GM23338 (cell line): ENCODE measurements around the gene CNGB1. TPM values are rescaled to one million over a fixed set of nuclear protein-coding genes. Genes with fewer than 3 reads are reported as not detected.

Experiments
- ATAC-seq: fragments of 200-7000 bp; cut with Tn5 transposase; 3 replicates; pipeline ENCODE4 v1.9.1; 2020
- DNase-seq: peaks from one replicate; pipeline ENCODE4 v3.0.0-alpha.2; 2015; ENCODE audit warnings: low spot score
- H2AFZ ChIP-seq: fragments of 200-600 bp; sonication (generic); 2 replicates; pipeline ENCODE4 v1.8.0; 2016; ENCODE audit warnings: antibody characterized with exemption, mild to moderate bottlenecking, moderate library complexity
- H3F3A ChIP-seq: fragments of 200-600 bp; sonication (generic); replicated peaks from 2 replicates; pipeline ENCODE4 v1.8.0; 2017; ENCODE audit warnings: antibody characterized with exemption, mixed run types, low read depth
- H3K27ac ChIP-seq: fragments of 200-600 bp; sonication (generic); 2 replicates; pipeline ENCODE4 v1.6.1; 2016; ENCODE audit warnings: low read depth
- H3K27me3 ChIP-seq: fragments of 200-600 bp; sonication (generic); 2 replicates; pipeline ENCODE4 v1.8.0; 2016; ENCODE audit warnings: mild to moderate bottlenecking, mixed run types, moderate library complexity; ENCODE audit not compliant: insufficient read depth
- H3K36me3 ChIP-seq: fragments of 200-600 bp; sonication (generic); 2 replicates; pipeline ENCODE4 v1.8.0; 2016; ENCODE audit warnings: mild to moderate bottlenecking; ENCODE audit not compliant: insufficient read depth
- H3K4me1 ChIP-seq: fragments of 200-600 bp; sonication (generic); 2 replicates; pipeline ENCODE4 v1.8.0; 2016; ENCODE audit warnings: mild to moderate bottlenecking, moderate library complexity; ENCODE audit not compliant: insufficient read depth
- H3K4me2 ChIP-seq: fragments of 200-600 bp; sonication (generic); 2 replicates; pipeline ENCODE4 v1.7.1; 2017; ENCODE audit warnings: mixed run types
- H3K4me3 ChIP-seq: fragments of 200-600 bp; sonication (generic); 2 replicates; pipeline ENCODE4 v1.6.1; 2016; ENCODE audit warnings: mixed run types
- H3K79me2 ChIP-seq: fragments of 200-600 bp; sonication (generic); replicated peaks from 2 replicates; pipeline ENCODE4 v1.8.0; 2017; ENCODE audit warnings: mild to moderate bottlenecking; ENCODE audit not compliant: insufficient read depth
- H3K9me2 ChIP-seq: fragments of 200-600 bp; sonication (generic); 2 replicates; pipeline ENCODE4 v1.8.0; 2017; ENCODE audit not compliant: insufficient read depth
- H4K20me1 ChIP-seq: fragments of 200-600 bp; sonication (generic); replicated peaks from 2 replicates; pipeline ENCODE4 v1.8.0; 2017; ENCODE audit warnings: mild to moderate bottlenecking; ENCODE audit not compliant: insufficient read depth
- H3K27ac Mint-ChIP-seq: 2 replicates; pipeline ENCODE4 v1.8.0; 2020; ENCODE audit warnings: inconsistent platforms, mild to moderate bottlenecking, moderate library complexity, mixed read lengths
- H3K27me3 Mint-ChIP-seq: 3 replicates; pipeline ENCODE4 v1.8.0; 2022; ENCODE audit warnings: low read depth, mild to moderate bottlenecking, moderate library complexity, mixed read lengths, inconsistent platforms; ENCODE audit not compliant: insufficient read depth, poor library complexity
- H3K36me3 Mint-ChIP-seq: 3 replicates; pipeline ENCODE4 v1.8.0; 2021; ENCODE audit warnings: low read depth, mild to moderate bottlenecking, inconsistent platforms, moderate library complexity, mixed read lengths
- H3K4me1 Mint-ChIP-seq: 3 replicates; pipeline ENCODE4 v1.8.0; 2020; ENCODE audit warnings: mild to moderate bottlenecking, inconsistent platforms, mixed read lengths
- H3K4me3 Mint-ChIP-seq: 3 replicates; pipeline ENCODE4 v1.8.0; 2021; ENCODE audit warnings: moderate library complexity, mild to moderate bottlenecking, inconsistent platforms, mixed read lengths
- H3K9me3 Mint-ChIP-seq: 3 replicates; pipeline ENCODE4 v1.8.0; 2020; ENCODE audit warnings: moderate library complexity, mild to moderate bottlenecking, inconsistent platforms, mixed read lengths
- CREB1 ChIP-seq: fragments of 250-450 bp; sonication (Bioruptor Pico); IDR thresholded peaks from 2 replicates; pipeline ENCODE4 v1.5.0; 2020; ENCODE audit warnings: low read depth, mild to moderate bottlenecking, moderate library complexity
- CTCF ChIP-seq, 2 experiments: fragments of 200-600 bp in 1 of 2; sonication (generic) in 1 of 2; conservative IDR thresholded peaks; 2 replicates each; pipeline versions ENCODE4 v1.5.1 to v1.6.1; 2016 to 2017; ENCODE audit warnings: antibody characterized with exemption in 2 of 2, low read depth in 2 of 2, mild to moderate bottlenecking in 2 of 2, moderate library complexity in 1 of 2
- ETS1 ChIP-seq: IDR thresholded peaks from 2 replicates; pipeline ENCODE4 v1.6.1; 2016; ENCODE audit warnings: antibody characterized with exemption
- EZH2 ChIP-seq: fragments of 200-600 bp; sonication (generic); IDR thresholded peaks from one replicate; pipeline ENCODE4 v1.8.0; 2017; ENCODE audit warnings: antibody characterized with exemption, mild to moderate bottlenecking, low read depth; ENCODE audit not compliant: unreplicated experiment
- EZH2phosphoT487 ChIP-seq: fragments of 200-600 bp; sonication (generic); IDR thresholded peaks from one replicate; pipeline ENCODE4 v1.8.1; 2018; ENCODE audit warnings: antibody characterized with exemption; ENCODE audit not compliant: unreplicated experiment
- JUNB ChIP-seq: IDR thresholded peaks from one replicate; pipeline ENCODE4 v1.6.1; 2016; ENCODE audit warnings: antibody characterized with exemption; ENCODE audit not compliant: unreplicated experiment
- NANOG ChIP-seq: IDR thresholded peaks from 2 replicates; pipeline ENCODE4 v1.6.1; 2016; ENCODE audit warnings: antibody characterized with exemption, borderline replicate concordance
- POLR2AphosphoS5 ChIP-seq: IDR thresholded peaks from 2 replicates; pipeline ENCODE4 v1.6.1; 2016; ENCODE audit warnings: antibody characterized with exemption, low read depth
- REST ChIP-seq: IDR thresholded peaks from one replicate; pipeline ENCODE4 v1.6.1; 2018; ENCODE audit warnings: antibody characterized with exemption; ENCODE audit not compliant: unreplicated experiment
- STAT1 ChIP-seq: IDR thresholded peaks from one replicate; pipeline ENCODE4 v1.6.1; 2016; ENCODE audit warnings: antibody characterized with exemption; ENCODE audit not compliant: unreplicated experiment
- ZNF114 ChIP-seq: fragments of 250-450 bp; sonication (Bioruptor Pico); IDR thresholded peaks from 2 replicates; pipeline ENCODE4 v1.5.0; 2020; ENCODE audit warnings: mild to moderate bottlenecking, moderate library complexity
- ZNF331 ChIP-seq: fragments of 250-450 bp; sonication (Bioruptor Pico); IDR thresholded peaks from 2 replicates; pipeline ENCODE4 v1.5.0; 2020; ENCODE audit warnings: low read depth, mild to moderate bottlenecking, moderate library complexity
- ZNF462 ChIP-seq: fragments of 250-450 bp; sonication (Bioruptor Pico); IDR thresholded peaks from 2 replicates; pipeline ENCODE4 v1.5.0; 2020; ENCODE audit warnings: mild to moderate bottlenecking, moderate library complexity
- polyA plus RNA-seq: library from polyadenylated mRNA; unstranded; fragments of >200 nt; fragmentation: Nextera tagmentation; extraction: Ambion mirVana; gene quantifications from 2 replicates; pipeline ENCODE4 v1.2.1, GENCODE V29; 2016
- total RNA-seq: library from RNA; depleted of rRNA; stranded (reverse); fragments of >200 nt; shearing (Covaris generic); gene quantifications from 2 replicates; pipeline ENCODE4 v1.2.3, GENCODE V29; 2014

The CNGB1 gene
- total and polyA plus RNA-seq, 2 experiments from 2014 or later, result not detected

- no peaks in the 10 kb centered on the region for H3K79me2 ChIP-seq
- DNase-seq, result no peak
- Mint-ChIP-seq H3K27me3 (peaks cover 40% of the 10 kb centered on the region), H3K9me3 (no peaks in the 10 kb centered on the region), H3K4me1 (peaks cover 8% of the 10 kb centered on the region), H3K36me3 (no peaks in the 10 kb centered on the region), H3K27ac (no peak overlapping the region), H3K4me3 (no peak overlapping the region)
- no peak overlapping the region for H2AFZ ChIP-seq
- no peak for ATAC-seq
- H3F3A ChIP-seq, result no peaks in the 10 kb centered on the region
- TF ChIP-seq EZH2, result no peak
- TF ChIP-seq ZNF462 (CRISPR knock-in tag), result no peak
- TF ChIP-seq STAT1, result no peak
- no peak for TF ChIP-seq ZNF331 (CRISPR knock-in tag)
- TF ChIP-seq CREB1, result no peak
- no peak for TF ChIP-seq JUNB
- TF ChIP-seq NANOG, result no peak
- no peak for TF ChIP-seq ETS1
- TF ChIP-seq CTCF (conservative IDR thresholded peaks at IDR 0.05; ENCODE audit: low read depth in 2 of 2), result no peak
- TF ChIP-seq REST, result no peak
- TF ChIP-seq POLR2AphosphoS5, result no peak
- no peak for TF ChIP-seq EZH2phosphoT487
- no peak for TF ChIP-seq ZNF114 (CRISPR knock-in tag)
- H3K27ac ChIP-seq, result no peak overlapping the region
- no peak overlapping the region for H3K4me2 ChIP-seq
- no peaks in the 10 kb centered on the region for H3K9me2 ChIP-seq
- no peak overlapping the region for H3K4me3 ChIP-seq
- peaks cover 6% of the 10 kb centered on the region; the same call in 1 of the 2 replicates for H3K4me1 ChIP-seq
- H4K20me1 ChIP-seq, result no peaks in the 10 kb centered on the region
- H3K36me3 ChIP-seq, result no peaks in the 10 kb centered on the region
- peaks cover 39% of the 10 kb centered on the region for H3K27me3 ChIP-seq
Measured at GRCh38 chr16:57987441-57988177, 16.7 kb upstream of the CNGB1 start.
